Inferior parietal cortex (tissue), 1 donor: ENCODE data around the gene ORMDL3.
"Not testable (repeated sequence)": the region's sequence is repeated elsewhere in the genome, so short reads cannot be mapped to it uniquely, and the experiment has no call there.

Source experiments
- DNase-seq: peaks from one replicate; pipeline ENCODE4 v3.0.0-alpha.2; 2016; ENCODE audit errors: extremely low spot score

The ORMDL3 gene

DNA sequence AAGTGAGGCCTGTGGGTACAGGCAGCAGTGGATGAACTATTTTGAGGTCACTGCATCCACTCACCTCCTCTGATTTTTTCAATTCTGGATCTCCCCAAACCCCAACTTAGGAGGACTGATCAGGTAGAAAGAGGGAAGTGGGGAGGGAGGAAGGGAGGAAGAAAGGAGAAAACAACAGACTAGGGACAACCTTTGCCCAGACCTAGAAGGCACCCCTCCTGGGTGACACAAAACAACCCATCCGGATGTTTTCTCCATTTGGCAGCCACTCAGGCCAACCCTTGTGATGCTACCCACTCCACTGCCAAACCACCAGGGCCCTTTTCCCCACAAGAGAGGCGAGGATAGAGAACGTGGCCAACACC lies 2.7 kb downstream of the ORMDL3 start:
- DNase-seq, result no peak

DNA sequence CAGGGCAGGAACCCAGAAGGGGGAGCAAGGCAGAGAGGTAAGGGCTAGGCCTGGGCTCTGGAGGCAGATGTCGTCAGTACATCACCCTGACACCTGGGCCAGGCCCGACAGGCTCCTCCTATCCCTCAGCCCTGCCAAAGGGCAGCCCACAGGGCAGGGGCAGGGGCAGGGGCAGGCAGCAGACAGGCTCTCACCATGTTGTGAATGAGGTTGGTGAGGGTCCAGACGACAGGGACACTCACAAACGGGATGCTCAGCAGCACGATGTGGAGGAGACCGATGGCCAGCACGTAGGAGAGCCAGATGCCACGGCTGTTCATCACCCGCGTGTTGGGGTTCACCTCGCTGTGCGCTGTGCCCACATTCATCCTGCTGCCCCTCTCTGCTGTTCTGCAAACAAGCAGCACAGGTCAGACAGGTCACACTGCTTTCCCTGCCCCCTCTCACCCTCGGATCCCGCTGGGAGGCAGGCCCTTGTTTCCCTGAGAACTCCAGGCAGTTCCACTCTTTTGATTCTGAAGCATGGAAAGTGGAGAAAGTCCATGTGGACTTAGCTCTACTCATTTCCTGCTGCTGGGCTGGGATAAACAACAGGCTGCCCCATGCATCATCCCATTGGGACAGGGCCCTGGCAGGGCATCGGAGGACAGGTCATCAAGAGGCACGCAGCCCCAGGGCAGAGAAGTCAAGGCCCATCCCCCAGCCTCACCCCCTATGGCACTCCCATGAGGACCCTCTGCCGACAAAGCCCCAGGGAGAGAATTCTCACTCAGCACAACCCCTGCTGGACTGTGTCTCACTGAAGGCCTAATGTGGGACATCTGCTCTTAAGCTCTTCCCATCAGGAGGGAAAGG lies 3.3 kb downstream of the ORMDL3 start:
- no peak for DNase-seq

DNA sequence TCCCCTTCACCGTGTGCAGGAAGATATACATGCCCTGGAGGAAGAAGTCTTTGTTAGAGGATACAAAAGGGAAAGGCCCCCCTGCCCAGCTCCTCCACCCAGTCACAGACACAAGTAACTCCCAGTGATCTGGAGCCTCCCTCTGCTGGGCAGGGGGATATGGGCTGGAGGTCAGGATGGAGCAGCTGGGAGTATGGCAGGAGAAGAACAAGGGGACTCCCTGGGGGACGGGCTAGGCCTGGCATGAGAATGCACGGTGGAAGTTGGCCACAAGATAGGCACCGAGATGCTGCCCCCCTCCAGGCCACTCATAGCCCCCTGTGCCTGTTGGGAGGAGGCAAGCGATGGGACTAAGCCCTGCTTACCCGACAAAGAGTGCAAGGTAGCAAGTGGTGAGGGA lies 4.2 kb downstream of the ORMDL3 start:
- DNase-seq, result no peak

DNA sequence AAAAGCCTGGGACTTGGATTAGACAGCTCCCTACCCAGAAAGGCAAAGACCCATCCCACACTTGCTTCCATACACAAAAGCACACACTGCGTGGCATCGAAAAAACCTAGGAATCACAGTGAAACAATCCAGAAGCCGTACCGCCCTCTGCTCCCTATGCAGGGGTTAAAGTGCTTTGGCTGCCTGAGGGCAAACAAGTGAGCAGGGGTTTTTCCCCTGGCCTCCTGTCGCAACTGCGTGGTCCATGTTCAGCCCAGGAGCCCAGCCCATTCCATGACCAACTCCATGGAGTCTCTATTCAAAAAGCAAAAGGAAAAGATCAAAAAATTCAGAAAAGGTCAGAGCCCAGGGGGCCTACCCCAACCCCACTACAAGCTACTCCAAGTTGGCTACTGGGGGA lies 5.4 kb downstream of the ORMDL3 start:
- no peak for DNase-seq

DNA sequence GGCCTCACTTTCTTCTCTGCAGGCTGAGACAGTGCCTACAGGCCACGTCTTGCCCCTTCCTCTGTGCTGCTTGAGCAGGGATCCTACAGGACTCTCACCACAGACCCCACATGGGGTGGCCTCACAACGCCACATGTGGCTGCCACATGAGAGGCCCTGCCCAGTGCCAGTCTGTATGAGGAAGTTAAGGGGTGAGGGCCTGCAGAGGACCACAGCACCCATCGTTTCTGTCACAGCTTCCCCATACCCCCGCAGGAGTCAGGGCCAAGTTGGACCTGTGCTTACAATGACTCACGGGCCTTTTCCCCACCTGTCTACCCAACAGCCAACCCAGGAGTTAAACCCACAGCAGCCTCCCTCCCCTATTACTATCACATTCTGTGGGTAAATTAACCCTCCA lies 6.1 kb downstream of the ORMDL3 start:
- no peak for DNase-seq

DNA sequence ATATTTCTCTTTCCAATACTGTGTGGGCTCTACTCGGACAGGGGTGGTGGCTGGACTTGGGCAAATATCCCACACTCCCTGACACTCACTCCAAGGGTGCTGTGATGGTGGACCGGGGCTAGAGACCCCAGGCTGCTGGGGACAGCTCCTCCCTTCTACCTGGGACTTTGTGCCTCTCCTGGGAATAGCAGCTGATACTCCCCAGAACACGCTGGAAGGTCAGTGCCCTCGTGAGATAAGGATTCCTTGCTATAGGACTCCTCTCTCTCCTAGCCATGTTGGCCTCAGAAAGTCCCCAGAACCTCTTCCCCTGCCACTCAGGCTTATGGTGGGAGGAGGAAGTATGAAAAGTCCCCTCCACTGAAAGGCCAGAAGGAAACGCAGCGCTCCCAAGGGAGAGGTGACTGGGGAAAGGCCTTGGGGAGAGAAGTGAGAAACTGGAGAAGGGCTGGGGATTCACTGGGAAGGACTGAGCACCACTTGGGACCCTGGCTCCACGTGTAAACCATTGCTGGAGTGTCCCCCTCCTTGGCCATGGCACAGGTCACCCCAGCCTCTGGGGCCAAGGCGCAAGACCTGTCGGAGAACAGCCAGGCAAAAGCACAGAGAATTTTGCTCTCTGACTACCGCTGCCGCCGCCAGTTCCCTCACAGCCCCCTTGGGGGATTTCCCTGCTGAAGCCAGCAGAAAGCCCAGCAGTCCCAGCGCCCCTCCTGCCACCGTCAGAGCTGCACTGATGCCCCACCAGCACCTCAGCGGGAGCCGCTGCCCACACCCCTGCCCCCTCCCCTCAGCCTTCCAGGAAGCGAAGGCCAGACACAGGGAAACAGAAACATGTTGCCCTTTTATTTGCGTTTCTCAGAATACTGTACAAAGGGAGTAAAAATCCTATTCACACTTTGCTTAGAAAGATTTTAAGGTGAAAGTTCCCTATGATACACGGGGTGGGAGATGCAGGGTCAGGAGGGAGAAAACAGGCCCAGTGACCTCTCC lies 6.9 kb downstream of the ORMDL3 start:
- no peak for DNase-seq

DNA sequence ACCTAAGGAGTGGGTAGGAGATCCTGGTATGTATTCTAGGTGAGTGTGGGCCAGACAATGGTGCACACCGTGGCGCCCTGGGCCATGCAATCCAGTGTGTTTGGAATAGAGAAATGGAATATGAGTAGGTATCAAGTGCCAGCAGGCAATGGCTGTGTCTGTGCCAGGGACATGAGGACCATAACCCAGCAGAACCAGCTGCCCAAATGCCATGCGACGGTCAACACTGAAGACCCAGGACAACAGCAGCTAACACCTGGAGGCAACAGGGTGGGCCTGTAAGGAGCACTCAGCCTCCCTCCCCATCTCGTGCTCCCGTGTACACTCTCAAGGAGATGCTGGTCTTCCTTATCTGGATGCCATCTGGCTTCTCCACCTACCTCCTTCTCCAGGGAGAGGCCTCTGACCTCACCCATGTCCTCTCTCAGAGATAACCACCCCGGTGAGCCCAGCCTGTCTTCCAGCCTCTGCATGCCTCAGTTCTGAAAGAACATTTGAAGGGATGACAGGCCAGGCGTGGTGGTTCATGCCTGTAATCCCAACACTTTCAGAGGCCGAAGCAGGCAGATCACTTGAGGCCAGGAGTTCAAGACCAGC lies 8.2 kb downstream of the ORMDL3 start:
- no peak for DNase-seq

DNA sequence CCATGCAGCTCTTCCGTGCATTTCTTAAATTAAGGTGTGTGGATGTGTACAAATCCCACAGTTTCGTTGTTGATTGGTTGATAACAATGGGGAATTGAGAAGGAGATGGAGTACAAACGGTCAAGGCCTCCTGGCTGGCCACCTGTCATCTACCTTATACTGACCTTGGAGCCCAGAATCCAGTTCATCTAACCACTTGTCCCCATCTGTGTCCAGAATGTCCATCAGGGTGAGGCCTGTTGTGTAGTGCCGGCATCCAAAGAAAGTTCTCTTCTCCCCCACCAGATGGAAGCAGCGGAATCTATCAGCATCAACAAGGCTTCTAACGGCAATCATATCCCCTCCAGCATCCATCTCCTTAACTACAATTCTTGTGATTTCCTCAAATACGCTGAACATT lies 10.5 kb downstream of the ORMDL3 start:
- DNase-seq, result no peak

DNA sequence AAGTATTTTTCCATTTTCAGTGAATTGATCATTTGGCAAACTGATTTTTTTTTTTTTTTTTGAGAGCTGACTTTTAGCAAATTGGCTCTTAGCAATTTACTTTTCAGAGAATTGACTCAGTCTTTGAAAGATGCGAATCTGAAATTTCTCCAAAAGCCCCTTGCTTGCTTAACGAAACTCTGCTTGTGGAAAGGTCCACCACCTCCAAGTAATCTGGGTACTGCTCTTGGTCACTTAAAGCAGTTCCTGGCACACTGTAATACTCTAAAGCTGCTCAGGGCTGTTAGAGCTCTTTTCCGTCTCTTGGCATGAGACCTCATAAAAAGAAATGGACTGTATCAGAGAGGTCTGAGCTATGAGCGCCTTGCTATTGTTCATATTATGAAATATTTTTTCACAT lies 11.8 kb downstream of the ORMDL3 start:
- no peak for DNase-seq

DNA sequence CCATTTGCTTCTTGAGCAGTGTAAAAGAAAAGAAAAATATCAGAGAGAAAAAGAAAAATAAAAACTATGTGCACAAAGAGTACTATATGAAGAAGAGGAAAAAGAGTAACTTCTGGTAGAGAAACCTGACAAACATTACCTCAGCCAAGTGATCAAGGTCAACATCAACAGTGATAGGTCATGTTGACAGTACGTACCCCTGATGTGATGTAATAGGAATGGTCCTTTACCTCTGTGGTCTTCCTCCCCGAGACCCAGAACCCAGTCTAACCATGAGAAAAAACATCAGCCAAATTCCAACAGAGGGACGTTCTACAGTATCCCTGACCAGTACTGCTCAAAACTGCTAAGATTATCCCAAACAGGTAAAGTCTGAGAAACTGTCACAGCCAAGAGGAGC lies 13.4 kb downstream of the ORMDL3 start:
- DNase-seq, result no peak

DNA sequence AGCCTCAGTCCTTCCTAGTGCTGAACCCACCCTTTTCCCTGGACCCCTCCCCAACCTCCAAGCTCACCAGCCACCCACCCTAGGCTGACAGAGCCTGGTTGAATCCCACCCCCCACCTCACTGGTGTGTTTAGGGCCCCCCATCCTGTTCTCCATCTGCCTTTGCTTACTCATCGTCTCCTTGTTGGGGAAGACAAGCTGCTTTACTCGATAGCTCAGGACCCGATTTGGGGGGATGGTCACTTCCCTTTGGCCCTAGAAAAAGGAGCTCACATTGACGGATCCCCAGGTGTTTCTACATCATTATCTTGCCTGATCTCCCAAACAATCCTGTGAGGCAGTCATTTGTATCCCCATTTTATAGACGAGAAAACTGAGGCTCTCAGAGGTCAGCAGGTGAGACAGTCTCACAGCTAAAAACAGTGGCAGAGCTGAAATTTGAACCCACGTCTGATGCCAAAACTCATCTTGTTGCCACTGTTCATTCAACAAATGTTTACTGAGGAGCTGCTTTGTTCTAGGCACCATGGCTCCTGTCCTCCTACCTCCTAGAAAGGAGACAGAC lies 18.5 kb downstream of the ORMDL3 start:
- no peak for DNase-seq

DNA sequence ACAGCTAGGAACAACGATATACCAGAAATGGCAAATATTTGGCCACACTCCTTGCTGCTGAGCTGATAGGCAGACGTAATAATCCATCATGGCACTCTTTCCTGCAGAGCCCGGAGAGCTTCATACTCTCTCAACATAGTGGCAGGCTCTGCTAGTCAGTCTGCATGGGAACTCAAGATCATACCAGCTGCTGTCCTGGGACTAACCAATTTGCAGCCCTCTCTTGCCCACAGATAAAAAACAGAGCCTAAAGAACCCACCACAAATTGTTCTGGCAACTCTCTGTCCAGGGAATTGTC lies 22.5 kb downstream of the ORMDL3 start:
- DNase-seq, result no peak

DNA sequence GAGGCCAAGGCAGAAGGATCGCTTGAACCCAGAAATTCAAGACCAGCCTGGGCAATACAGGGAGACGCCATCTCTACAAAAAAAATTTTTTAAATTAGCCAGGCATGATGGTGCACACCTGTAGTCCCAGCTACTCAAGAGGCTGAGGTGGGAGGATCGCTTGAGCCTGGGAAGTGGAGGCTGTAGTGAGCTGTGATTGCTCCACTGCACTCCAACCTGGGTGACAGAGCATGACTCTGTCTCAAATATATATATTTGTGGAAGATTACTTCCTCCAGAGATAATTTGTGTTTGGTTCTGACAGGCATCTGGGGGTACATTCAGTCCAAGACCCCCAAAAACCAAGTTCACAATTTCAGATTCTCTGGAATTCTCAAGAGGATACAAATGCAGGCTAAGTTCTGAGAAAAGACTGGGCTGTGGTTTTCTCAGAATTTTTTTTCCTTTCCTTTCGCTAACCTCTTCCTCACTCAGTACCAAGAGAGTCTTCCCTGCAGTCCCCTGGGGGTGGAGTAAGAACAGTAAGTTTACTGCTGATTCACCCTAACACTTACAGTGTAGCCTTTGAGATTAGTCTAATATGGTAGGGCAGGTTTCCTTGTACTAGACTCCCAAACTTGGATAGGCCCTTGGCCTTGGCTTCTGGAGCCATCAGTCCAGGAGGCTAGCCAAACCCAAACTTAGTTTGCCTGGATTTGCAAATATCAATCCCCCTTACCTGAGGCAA lies 24.1 kb downstream of the ORMDL3 start:
- no peak for DNase-seq

DNA sequence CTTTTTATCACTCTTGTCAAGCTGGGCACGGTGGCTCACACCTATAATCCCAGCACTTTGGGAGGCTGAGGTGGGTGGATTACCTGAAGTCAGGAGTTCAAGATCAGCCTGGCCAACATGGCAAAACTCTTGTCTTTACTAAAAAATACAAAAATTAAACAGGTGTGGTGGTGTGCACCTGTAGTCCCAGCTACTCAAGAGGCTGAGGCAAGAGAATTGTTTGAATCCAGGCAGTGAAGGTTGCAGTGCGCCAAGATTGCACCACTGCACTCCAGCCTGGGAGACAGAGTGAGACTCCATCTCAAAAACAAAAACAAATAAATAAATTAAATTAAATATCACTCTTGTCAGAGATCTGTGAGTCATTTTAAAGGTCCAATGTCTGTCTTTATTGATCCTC lies 25.4 kb downstream of the ORMDL3 start:
- not testable (repeated sequence) for DNase-seq

DNA sequence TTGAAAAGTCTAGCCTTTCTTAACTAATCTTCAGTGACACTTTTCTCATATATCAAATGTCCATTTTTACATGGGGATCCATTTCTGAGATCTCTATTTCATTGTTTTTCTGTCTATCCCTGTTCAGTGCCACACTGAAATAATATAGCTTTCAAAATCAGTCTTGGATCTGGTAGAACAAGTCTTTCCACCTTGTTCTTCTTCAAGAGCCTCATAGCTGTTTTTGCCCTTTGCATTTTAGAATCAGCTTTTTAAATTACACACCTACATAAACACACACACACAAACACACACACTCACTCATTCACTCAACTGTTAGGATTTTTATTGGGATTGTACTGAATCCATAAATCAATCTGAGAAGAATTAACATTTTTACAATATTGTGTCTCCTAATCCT lies 28.2 kb downstream of the ORMDL3 start:
- no peak for DNase-seq

DNA sequence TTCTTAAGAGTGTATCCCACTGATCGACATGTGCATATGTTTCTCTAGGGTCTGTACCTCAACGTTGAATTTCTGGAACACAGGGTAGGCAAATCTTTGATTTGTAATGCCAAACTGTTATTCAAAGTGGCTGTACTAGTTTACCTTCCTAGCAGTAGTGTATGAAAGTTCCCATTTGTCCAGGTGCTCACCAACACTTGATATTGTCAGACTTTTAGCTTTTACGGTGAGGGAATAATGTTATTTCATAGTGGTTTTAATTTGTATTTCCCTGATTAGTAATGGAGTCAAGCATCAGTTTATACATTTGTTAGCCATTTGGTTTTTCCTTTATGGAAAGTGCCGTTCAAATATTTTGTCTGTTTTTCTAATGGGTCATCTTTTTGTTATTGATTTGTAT lies 29.3 kb downstream of the ORMDL3 start:
- DNase-seq, result no peak

DNA sequence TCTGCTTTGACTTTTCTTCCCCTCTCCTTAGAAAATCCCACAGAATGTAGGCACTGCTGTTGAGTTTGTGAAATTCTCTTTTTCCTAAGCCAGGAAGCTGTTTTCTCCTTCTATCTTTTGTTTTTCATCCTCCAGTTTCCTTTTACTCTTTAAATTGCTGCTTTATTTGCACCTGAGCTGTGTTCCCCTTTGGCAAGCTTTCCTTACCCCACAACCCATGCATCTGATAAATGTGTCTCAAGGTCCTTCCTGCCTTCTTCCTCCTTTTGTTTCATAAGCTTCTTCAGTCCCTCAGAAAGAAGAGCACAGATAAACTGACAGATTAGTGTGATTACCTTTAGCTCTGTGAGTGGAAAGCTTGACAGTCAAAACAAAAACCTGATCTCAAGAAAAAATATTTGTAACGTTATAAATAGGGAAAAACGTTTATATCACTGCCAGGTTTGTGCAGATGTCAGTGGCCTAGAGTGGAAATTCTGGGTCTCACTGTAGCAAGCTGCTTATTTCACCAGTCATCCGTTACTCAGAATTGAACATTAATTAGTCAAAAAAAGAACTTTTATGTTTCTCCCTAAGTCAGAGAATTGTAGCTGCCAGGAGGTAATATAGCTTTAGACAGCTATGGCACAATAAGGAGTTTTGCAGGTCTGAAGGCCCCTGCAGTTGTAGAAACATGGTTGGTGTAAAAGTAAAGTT lies 32.6 kb downstream of the ORMDL3 start:
- no peak for DNase-seq

DNA sequence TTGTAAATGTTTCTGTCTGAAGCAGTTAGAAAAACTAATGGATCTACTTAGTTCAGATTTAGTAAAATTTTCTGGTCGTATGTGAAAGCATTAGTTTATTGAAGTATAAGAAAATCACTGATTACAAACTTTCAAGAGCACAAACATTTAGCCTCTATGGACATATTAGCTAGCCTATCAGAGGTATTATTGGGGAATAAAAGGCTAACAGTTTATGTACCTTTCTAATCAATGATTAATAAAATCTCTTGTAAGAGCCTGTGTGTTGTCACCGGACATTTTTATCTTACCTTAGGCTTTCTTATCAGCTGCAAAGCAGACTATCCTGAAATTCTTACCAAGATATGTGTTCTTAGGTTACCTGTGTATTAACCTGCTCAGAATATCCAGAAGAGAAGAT lies 38.2 kb downstream of the ORMDL3 start:
- no peak for DNase-seq

DNA sequence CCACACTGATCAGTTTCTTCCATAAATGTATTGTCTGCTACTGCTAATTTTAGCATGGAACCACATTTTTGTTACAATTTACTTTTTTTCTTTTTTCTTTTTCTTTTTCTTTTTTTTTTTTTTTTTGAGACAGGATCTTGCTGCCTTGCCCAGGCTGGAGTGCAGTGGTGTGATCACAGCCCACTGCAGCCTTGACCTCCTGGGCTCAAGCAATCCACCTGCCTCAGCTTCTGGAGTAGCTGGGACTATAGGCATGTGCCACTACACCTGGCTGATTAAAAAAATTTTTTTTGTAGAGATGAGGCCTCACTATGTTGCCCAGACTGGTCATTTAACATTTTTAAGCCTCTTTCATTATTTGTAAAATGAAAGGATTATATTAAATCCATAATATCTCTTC lies 40.3 kb downstream of the ORMDL3 start:
- no peak for DNase-seq

DNA sequence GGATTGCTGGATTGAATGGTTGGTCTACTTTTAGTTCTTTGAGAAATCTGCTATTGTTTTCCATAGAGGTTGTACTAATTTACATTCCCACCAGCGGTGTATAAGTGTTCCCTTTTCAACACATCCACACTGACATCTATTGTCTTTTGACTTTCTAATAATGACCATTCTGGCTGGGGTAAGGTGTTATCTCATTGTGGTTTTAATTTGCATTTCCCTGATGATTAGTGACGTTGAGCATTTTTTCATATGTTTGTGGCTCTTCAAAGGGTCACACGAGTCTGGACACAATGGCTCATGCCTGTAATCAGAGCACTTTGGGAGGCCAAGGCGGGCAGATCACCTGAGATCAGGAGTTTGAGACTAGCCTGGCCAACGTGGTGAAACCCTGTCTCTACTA lies 41.3 kb downstream of the ORMDL3 start:
- not testable (repeated sequence) for DNase-seq

DNA sequence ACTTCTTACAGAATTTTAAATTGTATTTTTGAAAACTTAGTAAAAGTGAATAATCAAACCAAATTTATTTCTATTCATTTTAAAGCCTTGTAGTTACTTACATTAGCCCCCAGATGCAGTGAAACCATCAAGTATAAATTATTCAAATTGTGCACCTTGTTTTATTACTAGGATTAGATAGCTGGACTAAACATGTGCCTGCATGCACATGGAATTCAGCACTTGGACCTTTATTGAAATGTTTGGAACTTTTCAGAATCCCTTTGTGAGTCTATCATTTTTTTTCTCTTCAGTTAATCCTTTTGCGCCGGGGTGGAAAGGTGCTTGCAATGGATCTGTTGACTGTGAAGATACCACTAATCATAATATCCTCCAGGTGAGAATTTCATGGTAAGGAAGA lies 54.6 kb downstream of the ORMDL3 start:
- no peak for DNase-seq
